ENCODE results near the gene ZFAND3.

ZFAND3 gene

GRCh38 chr6:38030380-38030779 lies 210.9 kb downstream of the ZFAND3 start:
- Histone ChIP-seq H3K4me2 (ENCODE audit: low read length) (no peak overlapping the region), H3K79me2 (ENCODE audit: insufficient read depth, low read length) (no peaks in the 10 kb centered on the region), H3K9me2 (ENCODE audit: low read depth, low read length) (no peaks in the 10 kb centered on the region), H3K4me3 (ENCODE audit: low read depth, low read length, poor library complexity, severe bottlenecking) (no peak overlapping the region), H3K4me1 (ENCODE audit: insufficient read depth, low read length, severe bottlenecking) (no peaks in the 10 kb centered on the region), H3K36me3 (ENCODE audit: insufficient read depth, low read length) (no peaks in the 10 kb centered on the region), H3K9ac (ENCODE audit: low read length) (no peak overlapping the region), H3K9me3 (ENCODE audit: low read length) (no peaks in the 10 kb centered on the region), H2AFZ (ENCODE audit: low read length) (no peak overlapping the region), H3K27me3 (ENCODE audit: insufficient read depth, low read length) (no peaks in the 10 kb centered on the region), H3K27ac (ENCODE audit: low read depth, low read length, poor library complexity, severe bottlenecking) (no peak overlapping the region), H3F3A (ENCODE audit: insufficient read depth, low read length) (no peaks in the 10 kb centered on the region), H4K20me1 (ENCODE audit: insufficient read depth, low read length) (0 out of 2 replicates have a peak, but pooled peaks cover 2% of the 10 kb centered on the region)
- TF ChIP-seq, protein P1, sequence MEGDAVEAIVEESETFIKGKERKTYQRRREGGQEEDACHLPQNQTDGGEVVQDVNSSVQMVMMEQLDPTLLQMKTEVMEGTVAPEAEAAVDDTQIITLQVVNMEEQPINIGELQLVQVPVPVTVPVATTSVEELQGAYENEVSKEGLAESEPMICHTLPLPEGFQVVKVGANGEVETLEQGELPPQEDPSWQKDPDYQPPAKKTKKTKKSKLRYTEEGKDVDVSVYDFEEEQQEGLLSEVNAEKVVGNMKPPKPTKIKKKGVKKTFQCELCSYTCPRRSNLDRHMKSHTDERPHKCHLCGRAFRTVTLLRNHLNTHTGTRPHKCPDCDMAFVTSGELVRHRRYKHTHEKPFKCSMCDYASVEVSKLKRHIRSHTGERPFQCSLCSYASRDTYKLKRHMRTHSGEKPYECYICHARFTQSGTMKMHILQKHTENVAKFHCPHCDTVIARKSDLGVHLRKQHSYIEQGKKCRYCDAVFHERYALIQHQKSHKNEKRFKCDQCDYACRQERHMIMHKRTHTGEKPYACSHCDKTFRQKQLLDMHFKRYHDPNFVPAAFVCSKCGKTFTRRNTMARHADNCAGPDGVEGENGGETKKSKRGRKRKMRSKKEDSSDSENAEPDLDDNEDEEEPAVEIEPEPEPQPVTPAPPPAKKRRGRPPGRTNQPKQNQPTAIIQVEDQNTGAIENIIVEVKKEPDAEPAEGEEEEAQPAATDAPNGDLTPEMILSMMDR (IDR thresholded peaks at IDR 0.05; ENCODE audit: low read length), result no peak
- TF ChIP-seq EZH2 (IDR thresholded peaks at IDR 0.05; ENCODE audit: borderline replicate concordance, low read length), result no peak

- Histone ChIP-seq H4K20me1 (ENCODE audit: insufficient read depth, low read length) (no peaks in the 10 kb centered on the region), H3K9ac (ENCODE audit: low read length) (no peak overlapping the region), H2AFZ (ENCODE audit: low read length) (no peak overlapping the region), H3K36me3 (ENCODE audit: insufficient read depth, low read length) (no peaks in the 10 kb centered on the region), H3K79me2 (ENCODE audit: insufficient read depth, low read length) (no peaks in the 10 kb centered on the region), H3K9me2 (ENCODE audit: low read depth, low read length) (no peaks in the 10 kb centered on the region), H3F3A (ENCODE audit: insufficient read depth, low read length) (no peaks in the 10 kb centered on the region), H3K27ac (ENCODE audit: low read depth, low read length, poor library complexity, severe bottlenecking) (no peak overlapping the region), H3K9me3 (ENCODE audit: low read length) (no peaks in the 10 kb centered on the region), H3K27me3 (ENCODE audit: insufficient read depth, low read length) (no peaks in the 10 kb centered on the region), H3K4me1 (ENCODE audit: insufficient read depth, low read length, severe bottlenecking) (no peaks in the 10 kb centered on the region), H3K4me3 (ENCODE audit: low read depth, low read length, poor library complexity, severe bottlenecking) (no peak overlapping the region), H3K4me2 (ENCODE audit: low read length) (no peak overlapping the region)
- TF ChIP-seq EZH2 (IDR thresholded peaks at IDR 0.05; ENCODE audit: borderline replicate concordance, low read length), result no peak
- TF ChIP-seq, protein P1 (IDR thresholded peaks at IDR 0.05; ENCODE audit: low read length), result no peak
These were observed 213.3 kb downstream of the ZFAND3 start for GRCh38 chr6:38032797-38033196.

DNA sequence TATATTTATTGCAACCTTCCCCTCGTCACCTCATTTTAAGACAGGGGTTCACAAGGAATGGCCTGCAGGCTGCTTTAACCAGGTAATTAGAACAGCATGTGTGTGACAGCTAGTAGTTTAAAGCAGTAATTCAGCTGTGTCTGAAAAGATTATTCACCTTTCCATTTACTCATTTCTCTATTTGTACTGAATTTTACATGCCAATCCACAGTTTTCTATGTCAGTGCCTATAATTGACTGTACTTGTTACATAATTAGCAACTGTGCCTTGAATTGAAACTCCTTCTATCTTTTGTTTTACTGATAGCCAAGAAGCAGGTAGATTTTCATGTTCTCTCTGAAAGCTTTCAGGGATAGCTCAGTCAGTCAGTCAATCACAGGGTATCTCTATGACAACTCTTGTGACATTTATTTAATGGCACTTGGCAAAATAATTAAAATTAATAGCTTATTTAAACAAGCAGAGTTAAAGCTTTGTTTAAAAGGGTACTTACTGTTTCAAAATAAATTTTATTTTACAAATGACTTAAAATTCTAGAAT lies 214.0 kb downstream of the ZFAND3 start:
- H3K9me3 ChIP-seq (ENCODE audit: low read length), result no peaks in the 10 kb centered on the region
- H3K4me2 ChIP-seq (ENCODE audit: low read length), result no peak overlapping the region
- H3K27me3 ChIP-seq (ENCODE audit: insufficient read depth, low read length), result no peaks in the 10 kb centered on the region
- TF ChIP-seq EZH2 (IDR thresholded peaks at IDR 0.05; ENCODE audit: borderline replicate concordance, low read length), result no peak
- TF ChIP-seq, protein P1 (IDR thresholded peaks at IDR 0.05; ENCODE audit: low read length), result no peak
- H3K79me2 ChIP-seq (ENCODE audit: insufficient read depth, low read length), result no peaks in the 10 kb centered on the region
- H4K20me1 ChIP-seq (ENCODE audit: insufficient read depth, low read length), result no peaks in the 10 kb centered on the region
- no peak overlapping the region for H3K4me3 ChIP-seq (ENCODE audit: low read depth, low read length, poor library complexity, severe bottlenecking)
- no peaks in the 10 kb centered on the region for H3K36me3 ChIP-seq (ENCODE audit: insufficient read depth, low read length)
- H3F3A ChIP-seq (ENCODE audit: insufficient read depth, low read length), result no peaks in the 10 kb centered on the region
- no peak overlapping the region for H2AFZ ChIP-seq (ENCODE audit: low read length)
- no peaks in the 10 kb centered on the region for H3K9me2 ChIP-seq (ENCODE audit: low read depth, low read length)
- H3K9ac ChIP-seq (ENCODE audit: low read length), result no peak overlapping the region
- no peaks in the 10 kb centered on the region for H3K4me1 ChIP-seq (ENCODE audit: insufficient read depth, low read length, severe bottlenecking)
- no peak overlapping the region for H3K27ac ChIP-seq (ENCODE audit: low read depth, low read length, poor library complexity, severe bottlenecking)

Measured in OCI-LY1 (cell line).